ENCODE data around the gene CRABP2. TPM values are rescaled to one million over a fixed set of nuclear protein-coding genes. Genes with fewer than 3 reads are reported as not detected.

CRABP2 gene
- total and polyA plus RNA-seq, 2 of the 13 experiments (the other 11 are each of a cell fraction or from before 2014, with no cell fraction given), result 0.40 to 0.60 TPM

DNA sequence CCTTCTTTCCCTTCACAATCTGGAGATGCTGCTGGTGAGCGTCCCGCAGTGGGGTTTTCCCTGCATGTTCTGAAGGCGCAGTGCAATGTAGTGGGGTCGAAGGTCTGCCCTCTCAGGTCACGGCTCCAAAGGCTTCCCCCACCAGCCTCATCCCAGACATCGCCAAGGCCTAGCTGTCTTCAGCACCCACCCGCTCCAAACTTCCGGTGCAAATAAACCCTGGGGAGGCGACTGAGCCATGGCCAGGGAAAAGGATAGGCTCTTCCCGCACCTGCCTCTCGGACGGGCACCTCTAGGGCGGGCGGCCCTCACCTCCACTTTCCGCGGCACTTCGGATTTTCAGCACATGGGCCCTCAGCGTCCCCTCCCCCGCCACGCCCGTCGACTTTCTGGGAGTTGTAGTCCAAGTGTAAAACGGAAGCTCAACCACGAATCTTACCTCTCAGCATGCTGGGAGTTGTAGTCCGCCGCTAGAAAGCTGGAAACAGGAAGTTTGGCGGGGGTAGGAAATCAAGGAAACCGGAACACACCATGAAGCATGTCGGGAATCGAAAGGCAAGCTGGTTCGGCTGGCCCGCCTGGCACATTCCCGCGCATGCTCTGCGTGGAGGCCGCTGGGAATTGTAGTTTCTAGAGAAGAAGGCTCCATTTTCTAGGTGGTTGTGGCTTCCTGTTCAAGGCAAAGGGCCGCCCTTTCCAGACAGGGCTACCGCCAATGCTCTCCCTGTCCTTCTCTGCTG is 35.5 kb upstream of the CRABP2 start, which contains the start of gene MRPL24 (continued):
- TF ChIP-seq ZNF333 (CRISPR knock-in tag; IDR thresholded peaks at IDR 0.05; ENCODE audit: borderline replicate concordance) (peak; percentile 90), SOX5 (CRISPR knock-in tag; IDR thresholded peaks at IDR 0.05; ENCODE audit: borderline replicate concordance) (peak; percentile 42; the same call in 1 of the 2 replicates), POLR2A (IDR thresholded peaks at IDR 0.05; ENCODE audit: insufficient read depth in 1 of 2, low read depth in 2 of 2, low read length in 2 of 2) (peak; percentile 66 to 85), CTCF (CRISPR knock-in tag; IDR thresholded peaks at IDR 0.05) (peak; percentile 33; the same call in 1 of the 2 replicates), ZNF264 (CRISPR knock-in tag; IDR thresholded peaks at IDR 0.05) (peak; percentile 44), ZGPAT (CRISPR knock-in tag; IDR thresholded peaks at IDR 0.05) (peak; percentile 90), SAFB2 (CRISPR knock-in tag; IDR thresholded peaks at IDR 0.05; ENCODE audit: borderline replicate concordance, low read depth) (peak; percentile 92), SMAD3 (CRISPR knock-in tag; IDR thresholded peaks at IDR 0.05) (0 out of 2 replicates have a peak, but pooled peaks have one; percentile 56), KDM3A (CRISPR knock-in tag; IDR thresholded peaks at IDR 0.05; ENCODE audit: low read depth) (0 out of 2 replicates have a peak, but pooled peaks have one; percentile 48), GMEB2 (CRISPR knock-in tag; IDR thresholded peaks at IDR 0.05; ENCODE audit: low read depth) (peak; percentile 72), ZNF619 (CRISPR knock-in tag; IDR thresholded peaks at IDR 0.05) (peak; percentile 74; the same call in 1 of the 2 replicates), TEAD2 (CRISPR knock-in tag; IDR thresholded peaks at IDR 0.05) (no peak), REXO4 (CRISPR knock-in tag; IDR thresholded peaks at IDR 0.05; ENCODE audit: borderline replicate concordance) (no peak), SRSF4 (IDR thresholded peaks at IDR 0.05; ENCODE audit: low read depth, low read length, poor library complexity, severe bottlenecking) (no peak), ZNF724P (CRISPR knock-in tag; IDR thresholded peaks at IDR 0.05; ENCODE audit: borderline replicate concordance) (0 out of 2 replicates have a peak, but pooled peaks have one; percentile 19), GFI1 (CRISPR knock-in tag; IDR thresholded peaks at IDR 0.05; ENCODE audit: borderline replicate concordance) (peak; percentile 49; the same call in 1 of the 2 replicates), KLF12 (CRISPR knock-in tag; IDR thresholded peaks at IDR 0.05; ENCODE audit: borderline replicate concordance) (peak; percentile 65; the same call in 1 of the 2 replicates), YEATS4 (CRISPR knock-in tag; IDR thresholded peaks at IDR 0.05; ENCODE audit: borderline replicate concordance) (peak; percentile 93)
- TF ChIP-seq, protein P1, sequence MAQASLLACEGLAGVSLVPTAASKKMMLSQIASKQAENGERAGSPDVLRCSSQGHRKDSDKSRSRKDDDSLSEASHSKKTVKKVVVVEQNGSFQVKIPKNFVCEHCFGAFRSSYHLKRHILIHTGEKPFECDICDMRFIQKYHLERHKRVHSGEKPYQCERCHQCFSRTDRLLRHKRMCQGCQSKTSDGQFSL (CRISPR knock-in tag; IDR thresholded peaks at IDR 0.05), result 0 out of 2 replicates have a peak, but pooled peaks have one; percentile 24
- TF ChIP-seq, protein P2, sequence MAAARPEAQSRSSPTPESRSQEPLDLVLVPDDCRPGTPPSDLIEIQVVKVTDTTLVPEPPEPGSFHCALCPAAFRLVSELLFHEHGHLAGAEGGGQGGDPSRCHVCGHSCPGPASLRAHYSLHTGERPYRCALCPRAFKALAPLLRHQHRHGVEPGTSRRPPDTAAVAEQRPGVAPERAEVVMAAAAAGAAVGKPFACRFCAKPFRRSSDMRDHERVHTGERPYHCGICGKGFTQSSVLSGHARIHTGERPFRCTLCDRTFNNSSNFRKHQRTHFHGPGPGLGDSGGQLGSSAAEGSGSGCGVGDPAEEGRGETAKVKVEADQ (CRISPR knock-in tag; IDR thresholded peaks at IDR 0.05; ENCODE audit: borderline replicate concordance), result peak; percentile 88
- TF ChIP-seq, protein P3, sequence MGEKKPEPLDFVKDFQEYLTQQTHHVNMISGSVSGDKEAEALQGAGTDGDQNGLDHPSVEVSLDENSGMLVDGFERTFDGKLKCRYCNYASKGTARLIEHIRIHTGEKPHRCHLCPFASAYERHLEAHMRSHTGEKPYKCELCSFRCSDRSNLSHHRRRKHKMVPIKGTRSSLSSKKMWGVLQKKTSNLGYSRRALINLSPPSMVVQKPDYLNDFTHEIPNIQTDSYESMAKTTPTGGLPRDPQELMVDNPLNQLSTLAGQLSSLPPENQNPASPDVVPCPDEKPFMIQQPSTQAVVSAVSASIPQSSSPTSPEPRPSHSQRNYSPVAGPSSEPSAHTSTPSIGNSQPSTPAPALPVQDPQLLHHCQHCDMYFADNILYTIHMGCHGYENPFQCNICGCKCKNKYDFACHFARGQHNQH (CRISPR knock-in tag; IDR thresholded peaks at IDR 0.05), result peak; percentile 76
